WTC11 (cell line): ENCODE results near the gene CACNG1. TPM values are rescaled to one million over a fixed set of nuclear protein-coding genes. Genes with fewer than 3 reads are reported as not detected.

ENCODE experiments used
- ATAC-seq: fragments of 200-7000 bp; cut with Tn5 transposase; 2 replicates; pipeline ENCODE4 v1.10.0; 2021; ENCODE audit warnings: mild to moderate bottlenecking, moderate library complexity
- CTCF ChIA-PET: fragments of 300-600 bp; sonication (Branson Sonifier 250); formaldehyde crosslinking; loops from one replicate; lab custom pipeline; 2021; ENCODE audit warnings: antibody characterized with exemption; lab: Charles Lee
- POLR2A ChIA-PET: fragments of 350-600 bp; sonication (Branson Sonifier 250); formaldehyde crosslinking; loops from one replicate; lab custom pipeline; 2021; ENCODE audit warnings: antibody characterized with exemption; lab: Charles Lee
- DNase-seq: peaks from one replicate; pipeline ENCODE4 v3.0.0; 2021; ENCODE audit warnings: low spot score
- H3K27ac Mint-ChIP-seq: 2 replicates; pipeline ENCODE4 v1.8.0; 2021; ENCODE audit warnings: mixed read lengths
- H3K27me3 Mint-ChIP-seq: 2 replicates; pipeline ENCODE4 v1.8.0; 2021; ENCODE audit warnings: low read depth, mild to moderate bottlenecking, moderate library complexity, mixed read lengths
- H3K36me3 Mint-ChIP-seq: 2 replicates; pipeline ENCODE4 v1.8.0; 2021; ENCODE audit warnings: mixed read lengths
- H3K4me1 Mint-ChIP-seq: 2 replicates; pipeline ENCODE4 v1.8.0; 2022; ENCODE audit warnings: mixed read lengths
- H3K4me3 Mint-ChIP-seq: 2 replicates; pipeline ENCODE4 v1.8.0; 2021; ENCODE audit warnings: mild to moderate bottlenecking, moderate library complexity, mixed read lengths
- H3K9me3 Mint-ChIP-seq: 2 replicates; pipeline ENCODE4 v1.8.0; 2021; ENCODE audit warnings: mixed read lengths
- HMGA2 ChIP-seq: fragments of 250-450 bp; sonication (Bioruptor Pico); IDR thresholded peaks from 2 replicates; pipeline ENCODE4 v1.4.0; 2021; ENCODE audit warnings: mild to moderate bottlenecking, moderate library complexity
- PRRX2 ChIP-seq: fragments of 250-450 bp; sonication (Bioruptor Pico); IDR thresholded peaks from 2 replicates; pipeline ENCODE4 v1.8.0; 2021; ENCODE audit warnings: mild to moderate bottlenecking
- SMAD3 ChIP-seq: sonication (generic); formaldehyde crosslinking; IDR thresholded peaks from 2 replicates; pipeline ENCODE4 v1.8.0; 2022; ENCODE audit warnings: missing genetic modification reagents, mild to moderate bottlenecking, borderline replicate concordance
- SP1 ChIP-seq: sonication (generic); formaldehyde crosslinking; conservative IDR thresholded peaks from 2 replicates; pipeline ENCODE4 v1.8.1; 2022; ENCODE audit warnings: missing genetic modification reagents
- TEAD4 ChIP-seq: sonication (generic); formaldehyde crosslinking; IDR thresholded peaks from 2 replicates; pipeline ENCODE4 v1.8.0; 2022; ENCODE audit warnings: mild to moderate bottlenecking, missing genetic modification reagents
- ZNF416 ChIP-seq: fragments of 250-450 bp; sonication (Bioruptor Pico); IDR thresholded peaks from 2 replicates; pipeline ENCODE4 v1.9.0; 2021; ENCODE audit warnings: mild to moderate bottlenecking, inconsistent platforms
- total RNA-seq: library from RNA; stranded (reverse); gene quantifications from 3 replicates; pipeline ENCODE4 v1.2.3, GENCODE V29; 2021
- TF ChIP-seq, protein P1 (sequence below): fragments of 200-600 bp; IDR thresholded peaks from 2 replicates; pipeline ENCODE4 v1.8.0; 2022; ENCODE audit warnings: antibody characterized with exemption
- TF ChIP-seq, protein P2 (sequence below): sonication (generic); formaldehyde crosslinking; IDR thresholded peaks from 2 replicates; pipeline ENCODE4 v1.8.1; 2023; ENCODE audit warnings: mild to moderate bottlenecking, missing genetic modification reagents, borderline replicate concordance
- TF ChIP-seq, protein P3 (sequence below): sonication (generic); formaldehyde crosslinking; IDR thresholded peaks from 2 replicates; pipeline ENCODE4 v1.8.1; 2023; ENCODE audit warnings: mild to moderate bottlenecking, moderate library complexity, missing genetic modification reagents
- TF ChIP-seq, protein P4 (sequence below): sonication (generic); formaldehyde crosslinking; conservative IDR thresholded peaks from 2 replicates; pipeline ENCODE4 v1.8.1; 2023; ENCODE audit warnings: mild to moderate bottlenecking, low read depth, missing genetic modification reagents, moderate library complexity
- TF ChIP-seq, protein P5 (sequence below): fragments of 250-450 bp; sonication (Bioruptor Pico); IDR thresholded peaks from 2 replicates; pipeline ENCODE4 v1.8.0; 2021; ENCODE audit warnings: mild to moderate bottlenecking
- TF ChIP-seq, protein P6 (sequence below): fragments of 250-450 bp; sonication (Bioruptor Pico); IDR thresholded peaks from 2 replicates; pipeline ENCODE4 v2.1.2; 2022; ENCODE audit warnings: mild to moderate bottlenecking, moderate library complexity
- TF ChIP-seq, protein P7 (sequence below): sonication (generic); formaldehyde crosslinking; IDR thresholded peaks from 2 replicates; pipeline ENCODE4 v1.8.0; 2022; ENCODE audit warnings: missing genetic modification reagents

The CACNG1 gene
- total RNA-seq, 1 experiment from 2014 or later, result not detected

DNA sequence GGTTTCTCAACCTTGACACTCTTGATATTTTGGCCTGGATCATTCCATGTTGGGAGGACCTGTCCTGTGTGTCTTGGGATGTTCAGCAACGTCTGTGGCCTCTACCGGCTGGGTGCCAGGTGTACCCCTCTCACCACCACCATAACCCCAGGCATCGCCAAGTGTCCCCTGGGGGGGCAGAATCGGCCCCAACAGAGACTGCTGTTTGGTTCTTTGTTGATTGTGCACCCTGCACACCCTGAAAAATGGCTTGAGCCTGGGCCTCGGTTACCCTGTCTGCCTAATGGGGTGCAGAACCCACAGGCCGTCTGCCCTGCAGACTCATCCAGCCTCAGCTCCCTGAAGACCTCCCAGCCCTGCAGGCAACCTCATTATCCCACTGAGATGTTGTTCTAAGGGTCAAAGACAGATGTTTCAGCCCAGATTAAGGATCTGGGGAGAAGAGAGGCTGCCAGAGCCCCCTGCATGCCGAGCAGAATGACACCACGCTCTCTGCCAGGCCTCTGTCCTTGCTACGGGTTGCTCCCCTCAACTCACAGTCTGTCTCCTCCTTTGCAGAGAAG is 9.2 kb downstream of the CACNG1 start:
- TF ChIP-seq, protein P1, sequence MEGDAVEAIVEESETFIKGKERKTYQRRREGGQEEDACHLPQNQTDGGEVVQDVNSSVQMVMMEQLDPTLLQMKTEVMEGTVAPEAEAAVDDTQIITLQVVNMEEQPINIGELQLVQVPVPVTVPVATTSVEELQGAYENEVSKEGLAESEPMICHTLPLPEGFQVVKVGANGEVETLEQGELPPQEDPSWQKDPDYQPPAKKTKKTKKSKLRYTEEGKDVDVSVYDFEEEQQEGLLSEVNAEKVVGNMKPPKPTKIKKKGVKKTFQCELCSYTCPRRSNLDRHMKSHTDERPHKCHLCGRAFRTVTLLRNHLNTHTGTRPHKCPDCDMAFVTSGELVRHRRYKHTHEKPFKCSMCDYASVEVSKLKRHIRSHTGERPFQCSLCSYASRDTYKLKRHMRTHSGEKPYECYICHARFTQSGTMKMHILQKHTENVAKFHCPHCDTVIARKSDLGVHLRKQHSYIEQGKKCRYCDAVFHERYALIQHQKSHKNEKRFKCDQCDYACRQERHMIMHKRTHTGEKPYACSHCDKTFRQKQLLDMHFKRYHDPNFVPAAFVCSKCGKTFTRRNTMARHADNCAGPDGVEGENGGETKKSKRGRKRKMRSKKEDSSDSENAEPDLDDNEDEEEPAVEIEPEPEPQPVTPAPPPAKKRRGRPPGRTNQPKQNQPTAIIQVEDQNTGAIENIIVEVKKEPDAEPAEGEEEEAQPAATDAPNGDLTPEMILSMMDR, result no peak
- TF ChIP-seq, protein P2, sequence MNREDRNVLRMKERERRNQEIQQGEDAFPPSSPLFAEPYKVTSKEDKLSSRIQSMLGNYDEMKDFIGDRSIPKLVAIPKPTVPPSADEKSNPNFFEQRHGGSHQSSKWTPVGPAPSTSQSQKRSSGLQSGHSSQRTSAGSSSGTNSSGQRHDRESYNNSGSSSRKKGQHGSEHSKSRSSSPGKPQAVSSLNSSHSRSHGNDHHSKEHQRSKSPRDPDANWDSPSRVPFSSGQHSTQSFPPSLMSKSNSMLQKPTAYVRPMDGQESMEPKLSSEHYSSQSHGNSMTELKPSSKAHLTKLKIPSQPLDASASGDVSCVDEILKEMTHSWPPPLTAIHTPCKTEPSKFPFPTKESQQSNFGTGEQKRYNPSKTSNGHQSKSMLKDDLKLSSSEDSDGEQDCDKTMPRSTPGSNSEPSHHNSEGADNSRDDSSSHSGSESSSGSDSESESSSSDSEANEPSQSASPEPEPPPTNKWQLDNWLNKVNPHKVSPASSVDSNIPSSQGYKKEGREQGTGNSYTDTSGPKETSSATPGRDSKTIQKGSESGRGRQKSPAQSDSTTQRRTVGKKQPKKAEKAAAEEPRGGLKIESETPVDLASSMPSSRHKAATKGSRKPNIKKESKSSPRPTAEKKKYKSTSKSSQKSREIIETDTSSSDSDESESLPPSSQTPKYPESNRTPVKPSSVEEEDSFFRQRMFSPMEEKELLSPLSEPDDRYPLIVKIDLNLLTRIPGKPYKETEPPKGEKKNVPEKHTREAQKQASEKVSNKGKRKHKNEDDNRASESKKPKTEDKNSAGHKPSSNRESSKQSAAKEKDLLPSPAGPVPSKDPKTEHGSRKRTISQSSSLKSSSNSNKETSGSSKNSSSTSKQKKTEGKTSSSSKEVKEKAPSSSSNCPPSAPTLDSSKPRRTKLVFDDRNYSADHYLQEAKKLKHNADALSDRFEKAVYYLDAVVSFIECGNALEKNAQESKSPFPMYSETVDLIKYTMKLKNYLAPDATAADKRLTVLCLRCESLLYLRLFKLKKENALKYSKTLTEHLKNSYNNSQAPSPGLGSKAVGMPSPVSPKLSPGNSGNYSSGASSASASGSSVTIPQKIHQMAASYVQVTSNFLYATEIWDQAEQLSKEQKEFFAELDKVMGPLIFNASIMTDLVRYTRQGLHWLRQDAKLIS (CRISPR knock-in tag), result no peak
- TF ChIP-seq, protein P3, sequence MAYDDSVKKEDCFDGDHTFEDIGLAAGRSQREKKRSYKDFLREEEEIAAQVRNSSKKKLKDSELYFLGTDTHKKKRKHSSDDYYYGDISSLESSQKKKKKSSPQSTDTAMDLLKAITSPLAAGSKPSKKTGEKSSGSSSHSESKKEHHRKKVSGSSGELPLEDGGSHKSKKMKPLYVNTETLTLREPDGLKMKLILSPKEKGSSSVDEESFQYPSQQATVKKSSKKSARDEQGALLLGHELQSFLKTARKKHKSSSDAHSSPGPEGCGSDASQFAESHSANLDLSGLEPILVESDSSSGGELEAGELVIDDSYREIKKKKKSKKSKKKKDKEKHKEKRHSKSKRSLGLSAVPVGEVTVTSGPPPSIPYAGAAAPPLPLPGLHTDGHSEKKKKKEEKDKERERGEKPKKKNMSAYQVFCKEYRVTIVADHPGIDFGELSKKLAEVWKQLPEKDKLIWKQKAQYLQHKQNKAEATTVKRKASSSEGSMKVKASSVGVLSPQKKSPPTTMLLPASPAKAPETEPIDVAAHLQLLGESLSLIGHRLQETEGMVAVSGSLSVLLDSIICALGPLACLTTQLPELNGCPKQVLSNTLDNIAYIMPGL (CRISPR knock-in tag), result no peak
- TF ChIP-seq PRRX2 (CRISPR knock-in tag), result no peak
- TF ChIP-seq, protein P4, sequence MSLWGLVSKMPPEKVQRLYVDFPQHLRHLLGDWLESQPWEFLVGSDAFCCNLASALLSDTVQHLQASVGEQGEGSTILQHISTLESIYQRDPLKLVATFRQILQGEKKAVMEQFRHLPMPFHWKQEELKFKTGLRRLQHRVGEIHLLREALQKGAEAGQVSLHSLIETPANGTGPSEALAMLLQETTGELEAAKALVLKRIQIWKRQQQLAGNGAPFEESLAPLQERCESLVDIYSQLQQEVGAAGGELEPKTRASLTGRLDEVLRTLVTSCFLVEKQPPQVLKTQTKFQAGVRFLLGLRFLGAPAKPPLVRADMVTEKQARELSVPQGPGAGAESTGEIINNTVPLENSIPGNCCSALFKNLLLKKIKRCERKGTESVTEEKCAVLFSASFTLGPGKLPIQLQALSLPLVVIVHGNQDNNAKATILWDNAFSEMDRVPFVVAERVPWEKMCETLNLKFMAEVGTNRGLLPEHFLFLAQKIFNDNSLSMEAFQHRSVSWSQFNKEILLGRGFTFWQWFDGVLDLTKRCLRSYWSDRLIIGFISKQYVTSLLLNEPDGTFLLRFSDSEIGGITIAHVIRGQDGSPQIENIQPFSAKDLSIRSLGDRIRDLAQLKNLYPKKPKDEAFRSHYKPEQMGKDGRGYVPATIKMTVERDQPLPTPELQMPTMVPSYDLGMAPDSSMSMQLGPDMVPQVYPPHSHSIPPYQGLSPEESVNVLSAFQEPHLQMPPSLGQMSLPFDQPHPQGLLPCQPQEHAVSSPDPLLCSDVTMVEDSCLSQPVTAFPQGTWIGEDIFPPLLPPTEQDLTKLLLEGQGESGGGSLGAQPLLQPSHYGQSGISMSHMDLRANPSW (CRISPR knock-in tag), result no peak
- TF ChIP-seq ZNF416 (CRISPR knock-in tag), result no peak
- no peak for TF ChIP-seq HMGA2
- no peak for TF ChIP-seq SP1 (CRISPR knock-in tag)
- TF ChIP-seq, protein P5, sequence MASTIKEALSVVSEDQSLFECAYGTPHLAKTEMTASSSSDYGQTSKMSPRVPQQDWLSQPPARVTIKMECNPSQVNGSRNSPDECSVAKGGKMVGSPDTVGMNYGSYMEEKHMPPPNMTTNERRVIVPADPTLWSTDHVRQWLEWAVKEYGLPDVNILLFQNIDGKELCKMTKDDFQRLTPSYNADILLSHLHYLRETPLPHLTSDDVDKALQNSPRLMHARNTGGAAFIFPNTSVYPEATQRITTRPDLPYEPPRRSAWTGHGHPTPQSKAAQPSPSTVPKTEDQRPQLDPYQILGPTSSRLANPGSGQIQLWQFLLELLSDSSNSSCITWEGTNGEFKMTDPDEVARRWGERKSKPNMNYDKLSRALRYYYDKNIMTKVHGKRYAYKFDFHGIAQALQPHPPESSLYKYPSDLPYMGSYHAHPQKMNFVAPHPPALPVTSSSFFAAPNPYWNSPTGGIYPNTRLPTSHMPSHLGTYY, result no peak
- TF ChIP-seq, protein P6, sequence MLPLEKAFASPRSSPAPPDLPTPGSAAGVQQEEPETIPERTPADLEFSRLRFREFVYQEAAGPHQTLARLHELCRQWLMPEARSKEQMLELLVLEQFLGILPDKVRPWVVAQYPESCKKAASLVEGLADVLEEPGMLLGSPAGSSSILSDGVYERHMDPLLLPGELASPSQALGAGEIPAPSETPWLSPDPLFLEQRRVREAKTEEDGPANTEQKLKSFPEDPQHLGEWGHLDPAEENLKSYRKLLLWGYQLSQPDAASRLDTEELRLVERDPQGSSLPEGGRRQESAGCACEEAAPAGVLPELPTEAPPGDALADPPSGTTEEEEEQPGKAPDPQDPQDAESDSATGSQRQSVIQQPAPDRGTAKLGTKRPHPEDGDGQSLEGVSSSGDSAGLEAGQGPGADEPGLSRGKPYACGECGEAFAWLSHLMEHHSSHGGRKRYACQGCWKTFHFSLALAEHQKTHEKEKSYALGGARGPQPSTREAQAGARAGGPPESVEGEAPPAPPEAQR, result no peak
- TF ChIP-seq, protein P7, sequence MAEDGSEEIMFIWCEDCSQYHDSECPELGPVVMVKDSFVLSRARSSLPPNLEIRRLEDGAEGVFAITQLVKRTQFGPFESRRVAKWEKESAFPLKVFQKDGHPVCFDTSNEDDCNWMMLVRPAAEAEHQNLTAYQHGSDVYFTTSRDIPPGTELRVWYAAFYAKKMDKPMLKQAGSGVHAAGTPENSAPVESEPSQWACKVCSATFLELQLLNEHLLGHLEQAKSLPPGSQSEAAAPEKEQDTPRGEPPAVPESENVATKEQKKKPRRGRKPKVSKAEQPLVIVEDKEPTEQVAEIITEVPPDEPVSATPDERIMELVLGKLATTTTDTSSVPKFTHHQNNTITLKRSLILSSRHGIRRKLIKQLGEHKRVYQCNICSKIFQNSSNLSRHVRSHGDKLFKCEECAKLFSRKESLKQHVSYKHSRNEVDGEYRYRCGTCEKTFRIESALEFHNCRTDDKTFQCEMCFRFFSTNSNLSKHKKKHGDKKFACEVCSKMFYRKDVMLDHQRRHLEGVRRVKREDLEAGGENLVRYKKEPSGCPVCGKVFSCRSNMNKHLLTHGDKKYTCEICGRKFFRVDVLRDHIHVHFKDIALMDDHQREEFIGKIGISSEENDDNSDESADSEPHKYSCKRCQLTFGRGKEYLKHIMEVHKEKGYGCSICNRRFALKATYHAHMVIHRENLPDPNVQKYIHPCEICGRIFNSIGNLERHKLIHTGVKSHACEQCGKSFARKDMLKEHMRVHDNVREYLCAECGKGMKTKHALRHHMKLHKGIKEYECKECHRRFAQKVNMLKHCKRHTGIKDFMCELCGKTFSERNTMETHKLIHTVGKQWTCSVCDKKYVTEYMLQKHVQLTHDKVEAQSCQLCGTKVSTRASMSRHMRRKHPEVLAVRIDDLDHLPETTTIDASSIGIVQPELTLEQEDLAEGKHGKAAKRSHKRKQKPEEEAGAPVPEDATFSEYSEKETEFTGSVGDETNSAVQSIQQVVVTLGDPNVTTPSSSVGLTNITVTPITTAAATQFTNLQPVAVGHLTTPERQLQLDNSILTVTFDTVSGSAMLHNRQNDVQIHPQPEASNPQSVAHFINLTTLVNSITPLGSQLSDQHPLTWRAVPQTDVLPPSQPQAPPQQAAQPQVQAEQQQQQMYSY (CRISPR knock-in tag), result no peak
- TF ChIP-seq SMAD3 (CRISPR knock-in tag), result no peak
- TF ChIP-seq TEAD4 (CRISPR knock-in tag), result no peak
- ChIA-PET POLR2A (interaction anchor here (0.6 kb wide), 1 partner anchor 614 kb away, joined by 4 read pairs; no protein-coding TSS in a partner anchor), CTCF (no interaction called here)
- Mint-ChIP-seq H3K9me3 (peaks cover 17% of the 10 kb centered on the region), H3K4me3 (no peak overlapping the region), H3K27ac (no peak overlapping the region), H3K27me3 (no peaks in the 10 kb centered on the region), H3K36me3 (peaks cover 7% of the 10 kb centered on the region), H3K4me1 (no peaks in the 10 kb centered on the region)
- no peak for ATAC-seq
- DNase-seq, result no peak
